Left ventricle myocardium inferior (tissue), 1 donor: Measurements from ENCODE around the gene FBH1. TPM values are rescaled to one million over a fixed set of nuclear protein-coding genes. Genes with fewer than 3 reads are reported as not detected.

Experiments
- DNase-seq: peaks from one replicate; pipeline ENCODE4 v3.0.0-alpha.2; 2020
- H3K27ac ChIP-seq: fragments of 200-600 bp; replicated peaks from 2 replicates; pipeline ENCODE4 v1.8.0; 2021
- H3K27me3 ChIP-seq: fragments of 200-600 bp; 2 replicates; pipeline ENCODE4 v1.8.0; 2021; ENCODE audit warnings: low read depth
- H3K36me3 ChIP-seq: fragments of 200-600 bp; 2 replicates; pipeline ENCODE4 v1.8.0; 2021
- H3K4me1 ChIP-seq: fragments of 200-600 bp; 2 replicates; pipeline ENCODE4 v1.8.0; 2021
- H3K4me3 ChIP-seq: fragments of 200-600 bp; 2 replicates; pipeline ENCODE4 v1.8.0; 2021; ENCODE audit warnings: mild to moderate bottlenecking, moderate library complexity
- H3K9me3 ChIP-seq: fragments of 200-600 bp; replicated peaks from 2 replicates; pipeline ENCODE4 v1.8.0; 2021
- CTCF ChIP-seq: fragments of 200-600 bp; IDR thresholded peaks from 2 replicates; pipeline ENCODE4 v1.8.0; 2021; ENCODE audit warnings: antibody characterized with exemption, mild to moderate bottlenecking, borderline replicate concordance
- intact Hi-C: fragments of 100-400 bp; cut with micrococcal nuclease; formaldehyde crosslinking; loops from one replicate; pipeline ENCODE4 v1.11.0; 2022
- total RNA-seq: library from RNA; stranded (reverse); fragmentation: NEBNext Ultra II Directional; extraction: Animal tissue kit (Norgen Biotek cat#: 25700); gene quantifications from one replicate; pipeline ENCODE4 v1.2.1, GENCODE V29; 2021
- donor health status: DM: no; HTN: yes; CAD: no; lungs with severe emphysema.

FBH1 gene
- total RNA-seq, 1 donor from 2014 or later, result 75.5 TPM

- peaks cover 4% of the 10 kb centered on the region for H3K27me3 ChIP-seq
- H3K9me3 ChIP-seq, result no peaks in the 10 kb centered on the region
- no peak overlapping the region for H3K27ac ChIP-seq
- no peaks in the 10 kb centered on the region for H3K36me3 ChIP-seq
- intact Hi-C loops, result no loop called here
- no peak for TF ChIP-seq CTCF
- DNase-seq, result no peak
- no peak overlapping the region for H3K4me3 ChIP-seq
- peaks cover 31% of the 10 kb centered on the region for H3K4me1 ChIP-seq
These were observed 91.5 kb downstream of the FBH1 start for GRCh38 chr10:5981529-5981928.

GRCh38 chr10:5983774-5984173 is 93.7 kb downstream of the FBH1 start:
- no peak for DNase-seq
- no peak for TF ChIP-seq CTCF
- Histone ChIP-seq H3K27ac (peak overlapping the region; percentile 30), H3K9me3 (no peaks in the 10 kb centered on the region), H3K4me1 (peaks cover 19% of the 10 kb centered on the region), H3K4me3 (no peak overlapping the region), H3K36me3 (no peaks in the 10 kb centered on the region), H3K27me3 (peaks cover 4% of the 10 kb centered on the region)
- intact Hi-C loops, result no loop called here

GRCh38 chr10:5985029-5985428 is 95.0 kb downstream of the FBH1 start:
- H3K4me1 ChIP-seq, result peaks cover 14% of the 10 kb centered on the region

More at GRCh38 chr10:5985029-5985428, 95.0 kb downstream of the FBH1 start:
- Histone ChIP-seq H3K27me3 (peaks cover 4% of the 10 kb centered on the region), H3K4me3 (no peak overlapping the region), H3K27ac (peak overlapping the region; percentile 30), H3K36me3 (no peaks in the 10 kb centered on the region), H3K9me3 (no peaks in the 10 kb centered on the region)
- no peak for TF ChIP-seq CTCF
- DNase-seq, result no peak
- intact Hi-C loops, result no loop called here

Other genes with a start within 250 kb of the FBH1 start
- gene ASB13, start 223.6 kb upstream of the FBH1 start, total RNA-seq, result 15.6 TPM
- 39.9 TPM for gene TASOR2, start 205.4 kb upstream of the FBH1 start, total RNA-seq
- gene GDI2, start 76.8 kb upstream of the FBH1 start, total RNA-seq, result 93.2 TPM
- gene ANKRD16, start 350 bp upstream of the FBH1 start, total RNA-seq, result 2.3 TPM
- gene IL15RA, start 87.3 kb downstream of the FBH1 start, total RNA-seq, result 6.0 TPM
- 2.3 TPM for gene IL2RA, start 172.1 kb downstream of the FBH1 start, total RNA-seq
- gene RBM17, start 198.8 kb downstream of the FBH1 start, total RNA-seq, result 56.1 TPM